ENCODE results near the gene NT5DC4.
A peak's percentile ranks its signal among the peaks of the same experiment; 100 is the strongest.

NT5DC4 gene

GRCh38 chr2:112723547-112723940 is 2.7 kb downstream of the NT5DC4 start:
- no peak for DNase-seq (ENCODE audit: low read depth)
- TF ChIP-seq, protein P1, sequence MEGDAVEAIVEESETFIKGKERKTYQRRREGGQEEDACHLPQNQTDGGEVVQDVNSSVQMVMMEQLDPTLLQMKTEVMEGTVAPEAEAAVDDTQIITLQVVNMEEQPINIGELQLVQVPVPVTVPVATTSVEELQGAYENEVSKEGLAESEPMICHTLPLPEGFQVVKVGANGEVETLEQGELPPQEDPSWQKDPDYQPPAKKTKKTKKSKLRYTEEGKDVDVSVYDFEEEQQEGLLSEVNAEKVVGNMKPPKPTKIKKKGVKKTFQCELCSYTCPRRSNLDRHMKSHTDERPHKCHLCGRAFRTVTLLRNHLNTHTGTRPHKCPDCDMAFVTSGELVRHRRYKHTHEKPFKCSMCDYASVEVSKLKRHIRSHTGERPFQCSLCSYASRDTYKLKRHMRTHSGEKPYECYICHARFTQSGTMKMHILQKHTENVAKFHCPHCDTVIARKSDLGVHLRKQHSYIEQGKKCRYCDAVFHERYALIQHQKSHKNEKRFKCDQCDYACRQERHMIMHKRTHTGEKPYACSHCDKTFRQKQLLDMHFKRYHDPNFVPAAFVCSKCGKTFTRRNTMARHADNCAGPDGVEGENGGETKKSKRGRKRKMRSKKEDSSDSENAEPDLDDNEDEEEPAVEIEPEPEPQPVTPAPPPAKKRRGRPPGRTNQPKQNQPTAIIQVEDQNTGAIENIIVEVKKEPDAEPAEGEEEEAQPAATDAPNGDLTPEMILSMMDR (IDR thresholded peaks at IDR 0.05; ENCODE audit: low read depth, low read length, missing control alignments) = no peak
- H3K4me3 ChIP-seq (ENCODE audit: low read depth, low read length) = no peak overlapping the region

DNA sequence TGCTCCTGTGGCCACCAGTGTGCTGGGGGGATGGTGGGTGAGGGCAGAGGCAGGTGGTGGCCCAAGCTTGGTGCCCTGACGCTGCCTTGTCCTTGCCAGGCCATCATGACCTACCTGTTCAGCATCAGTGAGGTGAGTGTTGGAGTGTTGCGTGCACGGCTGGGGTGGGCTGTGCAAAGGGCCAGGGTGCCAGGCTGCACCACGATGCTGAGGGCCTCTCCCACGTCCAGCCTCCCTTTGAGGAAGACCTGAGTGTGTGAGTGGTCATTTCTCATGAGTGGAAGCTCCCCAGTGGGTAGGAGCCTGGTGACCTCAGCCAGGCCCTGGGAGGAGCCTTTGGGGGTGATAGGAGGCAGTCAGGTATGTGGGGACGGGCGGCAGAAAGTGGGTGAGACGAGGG is 3.2 kb downstream of the NT5DC4 start:
- DNase-seq (ENCODE audit: low read depth) = no peak
- no peak overlapping the region for H3K4me3 ChIP-seq (ENCODE audit: low read depth, low read length)
- TF ChIP-seq, protein P1 (IDR thresholded peaks at IDR 0.05; ENCODE audit: low read depth, low read length, missing control alignments) = no peak

- TF ChIP-seq, protein P1 (IDR thresholded peaks at IDR 0.05; ENCODE audit: low read depth, low read length, missing control alignments) = peak; percentile 53
- DNase-seq (ENCODE audit: low read depth) = no peak
These were observed 4.0 kb downstream of the NT5DC4 start for GRCh38 chr2:112724591-112725525.

DNA sequence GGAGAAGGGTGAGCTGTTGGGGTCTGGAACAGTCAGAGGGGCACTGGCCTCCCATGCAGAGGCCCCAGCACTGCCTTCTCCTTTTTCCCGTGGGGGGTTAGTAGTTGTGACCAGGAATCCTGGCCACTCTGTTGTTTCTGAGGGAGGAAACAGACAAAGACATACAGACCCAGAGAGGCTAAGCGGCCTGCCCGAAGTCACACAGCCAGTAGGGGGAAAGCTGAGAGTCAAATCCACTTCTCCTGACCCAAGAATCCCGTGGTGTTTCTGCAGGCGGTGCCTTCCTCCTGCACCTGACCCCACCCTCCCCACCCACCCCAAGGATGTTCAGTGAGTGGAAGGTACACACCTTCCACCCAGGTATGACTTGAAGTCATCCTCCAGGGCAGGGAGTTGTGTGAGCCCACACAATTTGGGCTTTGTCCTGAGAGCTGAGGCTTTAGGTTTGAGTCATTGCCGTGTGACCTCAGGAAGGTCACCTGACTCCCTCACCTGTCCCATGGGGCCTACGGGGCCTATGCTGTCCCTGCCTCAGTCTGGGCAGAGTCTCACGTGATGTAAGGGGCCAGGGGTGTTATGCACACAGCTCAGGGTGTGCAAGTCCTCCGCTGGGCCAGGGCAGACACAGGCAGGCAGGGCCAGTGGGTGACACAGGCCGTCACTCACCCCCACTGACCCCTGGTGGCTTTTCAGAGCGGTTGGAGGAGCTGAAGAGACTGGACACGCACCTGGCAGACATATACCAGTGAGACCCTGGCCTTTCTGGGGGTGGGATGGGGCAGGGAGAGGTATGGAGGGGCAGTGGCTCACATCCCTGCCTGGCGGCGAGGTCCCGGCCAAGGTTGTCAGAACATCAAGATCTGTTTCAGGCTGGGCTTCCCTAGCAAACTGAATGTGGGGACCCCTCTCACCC is 5.0 kb downstream of the NT5DC4 start:
- no peak for DNase-seq (ENCODE audit: low read depth)
- TF ChIP-seq, protein P1 (IDR thresholded peaks at IDR 0.05; ENCODE audit: low read depth, low read length, missing control alignments) = peak; percentile 24
- no peak overlapping the region; the same call in 1 of the 2 replicates for H3K4me3 ChIP-seq (ENCODE audit: low read depth, low read length)

More at GRCh38 chr2:112724591-112725525, 4.0 kb downstream of the NT5DC4 start:
- H3K4me3 ChIP-seq (ENCODE audit: low read depth, low read length) = no peak overlapping the region

DNA sequence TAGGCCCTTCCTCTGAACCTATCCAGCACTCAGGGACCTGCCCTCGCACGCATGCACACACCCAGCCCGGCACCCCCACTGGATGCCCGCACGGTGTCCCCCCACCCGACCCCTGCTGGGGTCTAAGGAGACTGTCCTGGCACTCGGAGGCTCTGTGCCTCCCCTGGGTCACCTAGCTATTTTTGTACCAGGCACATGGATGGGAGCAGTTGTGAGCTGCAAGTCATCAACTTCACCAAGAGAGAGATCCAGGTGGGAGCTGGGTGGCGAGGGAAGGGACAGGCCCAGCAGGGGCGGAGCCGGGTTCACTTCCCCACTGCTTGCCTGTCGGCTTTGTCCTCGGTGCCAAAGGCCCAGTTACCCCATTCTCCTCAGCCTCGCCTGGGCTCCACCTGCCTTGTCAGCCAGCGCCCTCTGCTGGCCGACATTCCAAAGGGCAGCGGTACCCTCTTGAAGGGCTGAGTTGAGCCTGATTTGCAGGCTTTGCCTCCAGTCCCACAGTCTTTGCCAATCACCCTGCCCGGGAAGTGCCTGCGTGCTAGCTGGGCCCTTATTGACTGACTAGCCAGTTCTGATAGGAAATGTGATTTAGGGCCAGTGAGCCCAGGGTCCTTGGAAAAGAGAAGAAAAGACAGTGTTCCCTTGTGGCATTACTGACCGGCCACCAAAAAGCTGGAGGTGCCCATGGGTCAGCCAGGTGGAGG is 5.8 kb downstream of the NT5DC4 start:
- H3K4me3 ChIP-seq (ENCODE audit: low read depth, low read length) = no peak overlapping the region; the same call in 1 of the 2 replicates
- DNase-seq (ENCODE audit: low read depth) = peak; percentile 70
- TF ChIP-seq, protein P1 (IDR thresholded peaks at IDR 0.05; ENCODE audit: low read depth, low read length, missing control alignments) = peak; percentile 98

DNA sequence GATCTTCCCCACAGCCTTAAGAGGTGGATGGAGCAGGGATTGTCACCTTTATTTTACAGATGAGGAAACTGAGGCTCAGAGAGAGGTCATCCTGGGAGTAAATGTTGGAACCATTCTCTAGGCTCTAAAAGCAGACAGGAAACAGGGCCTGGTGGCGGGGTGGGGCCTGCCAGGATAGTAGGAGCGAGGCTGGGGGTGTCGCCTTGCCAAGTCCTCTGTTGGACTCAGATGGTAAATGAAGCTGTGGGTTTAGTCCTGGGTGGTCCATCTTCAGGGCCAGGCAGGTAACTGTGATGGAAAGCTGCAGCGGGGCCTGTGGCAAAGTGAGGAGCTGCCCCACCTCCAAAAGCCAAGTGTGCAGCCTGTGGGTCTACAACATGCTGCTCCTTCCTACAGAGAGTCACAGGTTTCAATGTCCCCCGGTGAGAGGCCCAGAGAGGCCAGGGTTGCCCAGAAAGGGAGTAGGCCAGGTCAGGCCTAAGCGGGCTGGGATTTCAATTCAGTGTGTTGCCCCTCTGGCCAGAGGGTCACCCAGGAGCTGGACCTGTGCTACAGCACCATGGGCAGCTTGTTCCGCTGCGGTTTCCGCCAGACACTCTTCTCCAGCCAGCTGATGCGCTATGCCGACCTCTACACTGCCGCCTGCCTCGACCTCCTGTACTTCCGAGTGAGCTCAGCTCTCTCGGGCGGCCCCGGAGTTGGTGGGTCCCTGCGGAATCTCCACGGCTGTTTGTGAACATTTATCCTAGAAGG is 6.6 kb downstream of the NT5DC4 start:
- H3K4me3 ChIP-seq (ENCODE audit: low read depth, low read length) = no peak overlapping the region
- TF ChIP-seq, protein P1 (IDR thresholded peaks at IDR 0.05; ENCODE audit: low read depth, low read length, missing control alignments) = no peak
- no peak for DNase-seq (ENCODE audit: low read depth)
